Measurements from ENCODE around the gene COL4A5.

The COL4A5 gene

GRCh38 chrX:108664701-108665100, 225.1 kb downstream of the COL4A5 start:
- no peak for DNase-seq

DNA sequence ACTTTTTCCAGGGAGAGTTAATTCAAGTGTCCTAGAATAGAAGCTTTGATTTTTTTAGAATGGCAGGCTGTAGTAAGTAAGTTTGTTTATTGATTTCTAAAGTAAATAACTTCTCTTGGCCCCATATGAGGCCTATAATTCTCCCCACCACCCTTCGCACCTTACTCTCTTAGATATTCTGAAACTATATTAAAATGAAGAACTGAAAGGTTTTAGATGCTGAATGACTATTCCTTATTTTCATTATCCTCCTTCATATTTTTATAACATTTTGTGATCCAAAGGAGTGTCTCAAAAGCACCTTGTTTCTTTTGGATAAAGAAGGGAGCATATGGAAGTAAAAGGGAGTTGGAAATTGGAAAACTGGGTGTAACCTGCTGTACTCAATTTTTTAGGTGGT, 226.5 kb downstream of the COL4A5 start:
- no peak for DNase-seq

- DNase-seq: no peak
Measured at GRCh38 chrX:108671526-108671925, 231.9 kb downstream of the COL4A5 start.

DNA sequence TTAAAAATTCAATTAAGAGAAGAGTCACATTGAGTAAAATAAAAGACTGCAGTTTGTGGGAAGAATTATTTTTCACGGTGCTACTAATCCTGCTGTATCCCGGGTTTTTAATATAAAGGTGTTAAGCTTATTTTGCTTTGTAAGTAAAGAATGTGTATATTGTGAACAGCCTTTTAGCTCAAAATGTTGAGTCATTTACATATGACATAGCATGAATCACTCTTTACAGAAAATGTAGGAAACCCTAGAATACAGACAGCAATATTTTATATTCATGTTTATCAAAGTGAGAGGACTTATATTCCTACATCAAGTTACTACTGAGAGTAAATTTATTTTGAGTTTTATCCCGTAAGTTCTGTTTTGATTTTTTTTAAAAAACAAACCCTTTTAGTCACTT, 257.1 kb downstream of the COL4A5 start:
- DNase-seq: no peak

DNA sequence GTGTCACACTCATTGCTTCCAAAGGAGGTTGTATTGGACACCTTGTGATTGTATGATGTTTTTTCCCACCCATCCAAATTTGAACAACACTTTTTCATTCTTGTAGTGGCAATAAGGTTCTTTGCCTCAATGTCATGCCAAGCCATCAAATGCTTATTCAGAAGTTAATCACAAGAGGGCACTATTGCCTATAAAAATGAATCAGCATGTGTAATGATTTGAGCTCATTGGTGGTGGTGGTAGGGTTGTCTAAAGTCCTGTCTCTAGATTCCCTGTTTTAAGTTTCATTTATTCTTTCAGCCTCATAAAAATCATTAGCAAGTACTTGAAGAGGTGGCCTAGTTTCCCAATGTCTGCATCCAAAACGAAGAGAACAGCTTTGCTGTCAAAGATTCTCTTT, 259.7 kb downstream of the COL4A5 start:
- DNase-seq: no peak

DNA sequence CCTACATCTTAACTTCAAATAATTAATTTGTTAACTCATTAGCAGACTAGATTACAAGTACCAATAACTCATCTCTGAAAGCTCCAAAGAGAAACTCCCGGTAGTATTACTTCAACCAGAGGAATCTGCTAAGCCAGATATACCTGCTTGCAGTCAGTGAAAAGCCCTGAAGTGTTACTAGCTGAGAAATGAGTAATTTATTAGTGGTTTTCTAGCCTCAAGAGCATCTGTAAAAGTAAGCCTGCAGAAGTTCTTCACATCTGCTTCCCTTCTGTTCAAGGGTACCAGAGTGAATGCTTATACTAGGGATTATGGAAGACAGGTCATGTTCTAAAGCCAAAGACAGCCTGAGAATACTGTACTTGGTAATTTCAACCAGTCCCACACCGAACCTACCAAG, 262.0 kb downstream of the COL4A5 start:
- no peak for DNase-seq

DNA sequence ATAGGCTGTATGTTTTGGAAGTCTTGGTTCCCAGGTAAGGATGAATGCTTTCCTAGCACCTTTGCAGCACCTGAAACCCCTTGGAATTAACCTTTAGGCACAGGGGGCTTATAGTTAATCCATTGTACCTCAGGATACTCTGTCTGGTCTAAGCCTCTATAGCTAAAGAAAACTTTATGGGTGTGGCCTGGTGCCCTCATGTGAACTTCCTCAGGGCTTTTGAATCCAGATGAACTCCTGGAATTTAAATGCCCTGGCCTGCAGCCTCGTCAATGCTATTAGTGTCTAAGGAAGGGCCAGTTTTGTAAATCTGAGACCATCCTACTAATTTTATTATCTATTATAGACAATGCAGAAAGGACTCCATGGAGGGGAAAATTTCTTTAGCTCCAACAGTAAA, 262.9 kb downstream of the COL4A5 start:
- no peak for DNase-seq

DNA sequence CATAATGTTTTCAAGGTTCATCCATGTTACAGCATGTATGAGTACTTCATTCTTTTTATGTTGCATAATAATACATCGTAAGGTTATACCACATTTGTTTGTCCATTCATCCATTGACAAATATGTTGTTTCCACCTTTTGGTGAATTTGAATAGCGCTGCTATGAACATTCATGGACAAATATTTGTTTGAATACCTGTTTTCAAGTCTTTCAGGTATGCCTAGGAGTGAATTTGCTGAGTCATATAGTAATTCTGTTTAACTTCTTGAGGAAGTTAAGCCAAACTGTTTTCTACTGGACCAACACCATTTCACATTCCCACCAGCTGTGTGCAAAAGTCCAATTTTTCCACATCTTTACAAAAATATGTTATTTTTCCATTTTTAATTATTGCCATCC, 265.2 kb downstream of the COL4A5 start:
- no peak for DNase-seq

- DNase-seq: no peak
Measured at GRCh38 chrX:108712886-108713285, 273.2 kb downstream of the COL4A5 start.

- DNase-seq: no peak
Measured at GRCh38 chrX:108722561-108722960, 282.9 kb downstream of the COL4A5 start.

DNA sequence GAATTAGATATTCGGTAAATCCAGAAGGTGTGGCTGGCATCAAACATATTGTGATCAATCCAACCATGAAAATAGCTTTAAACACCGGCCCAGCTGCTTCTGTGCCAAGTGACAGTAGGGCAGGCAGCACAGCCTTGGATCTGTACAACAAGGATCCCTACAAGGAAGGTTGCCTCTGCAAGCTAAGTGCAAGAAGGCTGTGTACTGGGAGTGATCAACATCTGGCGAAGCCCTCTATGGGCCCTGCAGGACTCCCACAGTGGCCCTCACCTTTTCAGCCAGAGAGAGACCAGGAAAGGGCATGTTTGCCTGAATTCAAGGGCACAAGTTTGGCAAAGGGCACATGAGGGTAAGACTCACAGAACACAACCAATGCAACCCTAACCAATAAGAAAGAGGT, 287.1 kb downstream of the COL4A5 start:
- DNase-seq: no peak

- no peak for DNase-seq
Measured at GRCh38 chrX:108731153-108731552, 291.5 kb downstream of the COL4A5 start.

DNA sequence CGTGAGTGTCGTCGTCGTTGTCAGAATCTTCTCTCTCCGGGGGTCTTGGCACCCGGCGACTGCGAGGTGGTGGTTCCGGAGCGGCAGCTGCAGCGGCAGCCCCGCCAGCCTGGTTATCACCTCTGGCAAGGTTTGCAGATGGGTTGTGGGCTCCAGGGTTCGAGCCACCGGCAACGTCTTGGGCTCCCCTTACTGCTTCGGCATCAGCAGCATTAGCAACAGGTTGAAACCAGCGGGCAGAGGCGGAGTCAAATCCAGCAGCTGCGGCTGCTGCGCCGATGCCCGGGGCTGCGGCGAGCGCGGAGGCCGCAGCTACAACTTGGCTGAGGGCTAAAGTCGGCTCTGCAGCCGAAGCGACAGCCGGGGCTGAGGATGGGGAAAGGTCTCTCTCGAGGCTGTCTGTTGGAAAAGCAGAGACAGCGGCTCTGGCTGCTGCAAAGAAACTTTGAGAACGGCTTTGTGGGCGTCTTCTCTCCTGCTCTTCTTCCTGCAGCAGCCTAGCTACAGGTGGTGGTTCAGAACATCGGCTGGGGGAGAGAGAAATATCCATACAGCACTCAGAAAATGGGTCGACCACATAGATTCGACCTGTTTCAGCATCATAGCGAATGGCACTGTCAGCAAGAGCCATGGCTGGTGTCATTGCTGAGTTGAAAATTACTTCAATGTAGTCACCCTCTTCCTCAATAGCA, 293.1 kb downstream of the COL4A5 start:
- no peak for DNase-seq

GRCh38 chrX:108734426-108734825, 294.8 kb downstream of the COL4A5 start:
- DNase-seq: no peak

DNA sequence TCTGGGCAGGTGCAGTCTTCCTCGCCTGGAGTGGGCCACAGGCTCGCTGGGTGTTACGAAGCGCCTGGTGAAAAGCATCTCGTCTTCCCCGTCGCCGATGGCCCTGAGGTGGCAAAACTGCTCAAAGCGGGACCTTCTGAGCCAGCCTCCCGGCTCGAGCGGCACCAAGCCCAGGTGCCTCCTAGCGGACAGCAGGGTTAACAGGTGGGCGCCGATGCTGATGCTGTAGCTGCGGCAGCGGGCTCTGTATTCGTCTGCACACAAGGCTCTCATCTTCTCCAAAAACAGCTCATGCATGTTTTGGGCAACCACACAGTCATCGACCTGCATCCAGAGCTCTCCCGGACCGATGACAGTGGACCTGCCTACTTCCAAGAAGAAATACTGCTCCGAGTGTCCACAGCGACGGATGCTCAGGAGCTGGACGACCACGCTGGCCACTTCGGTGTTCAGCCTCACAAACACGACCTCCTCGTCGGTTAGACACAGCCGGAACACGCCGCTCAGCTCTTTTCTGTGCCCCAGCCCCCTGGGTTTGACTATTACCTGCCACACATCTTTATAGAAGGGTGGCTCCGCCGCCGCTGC, 295.5 kb downstream of the COL4A5 start:
- DNase-seq: no peak

GRCh38 chrX:108735679-108736508, 296.3 kb downstream of the COL4A5 start:
- no peak for DNase-seq

GRCh38 chrX:108736509-108737479, 297.2 kb downstream of the COL4A5 start, which contains the start of gene IRS4:
TSS of gene IRS4 (minus strand) at chrX:108736563.
- DNase-seq: no peak

DNA sequence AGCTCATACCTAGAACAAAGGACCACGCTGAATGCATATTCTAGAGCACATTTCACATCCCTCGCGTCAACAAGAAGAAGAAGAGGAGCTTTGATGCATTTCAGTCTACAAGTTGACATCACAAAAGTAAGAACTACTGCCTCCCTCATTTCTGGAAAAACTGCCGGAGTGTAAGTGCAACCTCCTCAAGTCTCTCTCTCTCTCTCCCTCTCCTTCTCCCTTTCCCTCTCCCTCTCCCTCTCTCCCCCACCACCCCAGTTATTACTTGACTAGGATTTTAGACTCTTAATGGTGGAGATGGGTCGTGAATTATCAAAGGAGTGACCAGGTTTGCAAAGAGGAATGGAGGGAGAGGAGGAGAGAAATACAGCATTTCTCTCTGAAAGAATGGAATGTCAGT, 298.1 kb downstream of the COL4A5 start:
- no peak for DNase-seq

GRCh38 chrX:108740299-108740774, 300.7 kb downstream of the COL4A5 start:
- no peak for DNase-seq

All from stimulated activated CD4-positive, alpha-beta T cell treated with anti-CD3 and anti-CD28 coated beads, Interleukin-4, amount 100 ng/mL, for 24 hours (primary cell).